Stimulated activated CD8-positive, alpha-beta memory T cell treated with anti-CD3 and anti-CD28 coated beads, Interleukin-12 subunit alpha, Interleukin-12 subunit beta, amount 100 ng/mL, for 4 hours (primary cell): ENCODE results near the gene ERVFRD-1.
"Not testable (repeated sequence)": the region's sequence is repeated elsewhere in the genome, so short reads cannot be mapped to it uniquely, and the experiment has no call there.

ENCODE experiments used
- DNase-seq: peaks from one replicate; pipeline ENCODE4 v3.0.0-alpha.2; 2020; ENCODE audit warnings: low read depth

Gene ERVFRD-1

DNA sequence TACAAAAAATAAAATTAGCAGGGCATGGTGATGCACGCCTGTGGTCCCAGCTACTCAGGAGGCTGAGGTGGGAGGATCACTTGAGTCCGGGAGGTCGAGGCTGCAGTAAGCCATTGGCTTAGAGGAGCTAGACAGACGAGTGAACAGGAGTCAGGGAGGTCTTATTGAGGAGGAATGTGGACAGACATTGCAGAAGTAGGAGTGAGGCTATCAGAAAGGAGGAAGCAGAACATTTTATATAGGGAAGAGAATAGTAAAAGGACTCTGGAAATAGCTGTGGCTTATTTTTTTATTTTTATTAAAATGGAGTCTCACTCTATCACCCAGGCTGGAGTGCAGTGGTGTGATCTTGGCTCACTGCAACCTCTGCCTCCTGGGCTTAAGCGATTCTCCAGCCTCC, 20.4 kb downstream of the ERVFRD-1 start:
- not testable (repeated sequence) for DNase-seq

- DNase-seq = no peak
Observed at GRCh38 chr6:11089695-11090094, 21.8 kb downstream of the ERVFRD-1 start.

- DNase-seq = not testable (repeated sequence)
Observed at GRCh38 chr6:11087141-11087812, 24.2 kb downstream of the ERVFRD-1 start.

- no peak for DNase-seq
Observed at GRCh38 chr6:11085758-11086435, 25.6 kb downstream of the ERVFRD-1 start.

DNA sequence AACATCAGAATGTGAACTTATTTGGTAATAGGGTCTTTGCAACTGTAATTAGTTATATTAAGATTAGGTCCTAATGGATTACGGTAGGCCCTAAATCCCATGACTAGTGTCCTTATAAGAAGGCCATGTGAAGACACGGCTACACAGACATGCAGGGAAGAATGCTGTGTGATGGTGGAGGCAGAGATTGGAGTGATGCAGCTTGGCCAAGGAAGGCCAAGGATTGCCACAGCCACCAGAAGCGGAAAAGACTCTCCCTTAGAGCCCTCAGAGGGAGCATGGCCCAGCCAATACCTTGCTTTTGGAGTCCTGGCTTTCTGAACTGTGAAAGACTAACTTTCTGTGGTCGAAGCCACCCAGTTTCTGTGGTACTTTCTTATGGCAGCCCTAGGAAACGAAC, 27.6 kb downstream of the ERVFRD-1 start:
- DNase-seq = no peak

DNA sequence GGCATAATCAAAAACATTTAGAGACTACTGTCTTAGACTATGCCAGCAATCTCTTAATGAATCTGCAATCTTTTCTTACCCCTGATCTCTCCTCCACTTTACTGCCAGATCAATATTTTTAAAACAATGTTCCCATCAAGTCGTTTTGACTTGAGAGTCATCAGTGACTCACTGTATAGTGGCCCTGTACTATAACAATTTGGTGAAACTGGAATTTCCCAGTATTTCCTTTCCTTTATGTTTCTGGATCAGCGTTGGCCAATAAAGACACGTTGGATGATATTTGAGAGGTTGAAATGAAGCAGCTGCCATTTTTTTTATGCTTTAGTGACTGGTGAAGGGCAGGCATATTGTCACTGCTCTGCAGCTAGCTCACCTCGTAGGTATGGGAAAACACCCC, 28.0 kb downstream of the ERVFRD-1 start:
- DNase-seq = no peak

- DNase-seq = no peak
Observed at GRCh38 chr6:11080296-11080695, 31.2 kb downstream of the ERVFRD-1 start.

GRCh38 chr6:11078266-11078665, 33.3 kb downstream of the ERVFRD-1 start:
- DNase-seq = no peak

DNA sequence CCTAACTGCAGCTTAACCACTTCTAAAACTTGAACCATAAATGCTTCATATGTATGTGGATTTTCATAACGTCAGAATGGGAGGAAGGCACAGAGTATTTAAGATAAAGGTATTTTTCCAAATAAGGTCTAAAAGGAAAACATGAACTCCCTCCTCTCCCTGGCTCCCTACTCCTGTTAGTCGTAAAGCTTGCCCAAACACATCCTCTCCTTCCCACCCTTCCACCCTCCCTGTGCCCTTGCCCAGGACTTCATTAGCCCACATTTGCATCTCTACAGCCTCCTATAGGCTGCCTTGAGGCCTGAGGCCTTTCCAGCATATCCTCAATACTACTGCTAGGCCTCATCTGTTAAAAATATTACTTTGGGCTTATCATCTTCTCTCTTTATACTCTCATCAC, 35.0 kb downstream of the ERVFRD-1 start:
- no peak for DNase-seq

DNA sequence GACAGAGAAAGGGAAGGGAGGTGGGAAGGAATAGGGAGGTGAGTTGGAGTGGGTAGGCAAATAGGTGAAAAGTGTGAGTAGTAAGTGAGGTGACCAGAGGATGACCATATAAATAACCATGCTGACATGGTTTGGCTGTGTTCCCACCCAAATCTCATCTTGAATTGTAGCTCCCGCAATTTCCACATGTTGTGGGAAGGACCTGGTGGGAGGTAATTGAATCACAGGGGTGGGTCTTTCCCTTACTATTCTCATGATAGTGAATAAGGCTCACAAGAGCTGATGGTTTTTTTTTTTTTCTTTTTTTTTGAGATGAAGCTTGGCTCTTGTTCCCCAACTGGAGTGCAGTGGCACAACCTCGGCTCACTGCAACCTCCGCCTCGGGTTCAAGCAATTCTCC, 39.4 kb downstream of the ERVFRD-1 start:
- DNase-seq = no peak

- no peak for DNase-seq
Observed at GRCh38 chr6:11069760-11070159, 41.8 kb downstream of the ERVFRD-1 start.

- no peak for DNase-seq
Observed at GRCh38 chr6:11067348-11067747, 44.2 kb downstream of the ERVFRD-1 start.

- DNase-seq = no peak
Observed at GRCh38 chr6:11066505-11067347, 44.8 kb downstream of the ERVFRD-1 start.

GRCh38 chr6:11065436-11066202, 45.9 kb downstream of the ERVFRD-1 start:
- DNase-seq = no peak

- DNase-seq = no peak
Observed at GRCh38 chr6:11064836-11065235, 46.7 kb downstream of the ERVFRD-1 start.

- DNase-seq = no peak
Observed at GRCh38 chr6:11062715-11063114, 48.8 kb downstream of the ERVFRD-1 start.

- no peak for DNase-seq
Observed at GRCh38 chr6:11062083-11062482, 49.4 kb downstream of the ERVFRD-1 start.

DNA sequence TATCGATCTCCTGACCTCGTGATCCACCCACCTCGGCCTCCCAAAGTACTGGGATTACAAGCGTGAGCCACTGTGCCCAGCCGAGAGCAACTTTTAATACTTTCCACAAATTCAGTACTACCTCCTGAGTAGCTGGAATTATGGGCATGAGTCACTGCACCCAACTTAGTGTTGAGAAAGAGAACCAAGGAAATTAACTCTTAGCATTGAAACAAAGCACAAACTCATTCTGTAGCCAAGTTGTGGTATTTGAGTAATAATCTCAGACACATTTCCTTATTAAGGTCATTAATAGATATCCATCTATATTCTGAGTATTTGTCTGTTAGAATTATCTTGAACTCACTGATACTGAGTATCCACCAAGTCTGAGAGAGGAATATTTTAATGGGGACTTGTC, 53.1 kb downstream of the ERVFRD-1 start:
- no peak for DNase-seq

DNA sequence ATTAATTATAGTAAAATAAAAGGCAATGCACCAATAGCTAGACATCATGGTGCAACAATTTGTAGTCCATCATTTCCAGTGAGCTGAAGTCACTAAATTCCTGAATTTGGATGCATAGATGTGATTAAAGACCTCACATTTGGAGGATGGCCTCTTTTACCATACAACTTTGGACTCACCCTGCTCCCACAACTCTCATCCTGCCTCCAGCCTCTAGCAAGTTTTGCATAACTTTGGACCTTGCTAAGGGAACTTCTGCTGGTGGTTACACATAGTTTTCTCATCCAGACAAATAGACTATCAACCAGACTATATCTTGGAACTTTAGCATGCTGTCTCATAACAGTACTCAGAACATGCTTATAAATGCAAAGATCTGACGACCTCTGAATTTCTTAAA, 54.7 kb downstream of the ERVFRD-1 start:
- DNase-seq = no peak

DNA sequence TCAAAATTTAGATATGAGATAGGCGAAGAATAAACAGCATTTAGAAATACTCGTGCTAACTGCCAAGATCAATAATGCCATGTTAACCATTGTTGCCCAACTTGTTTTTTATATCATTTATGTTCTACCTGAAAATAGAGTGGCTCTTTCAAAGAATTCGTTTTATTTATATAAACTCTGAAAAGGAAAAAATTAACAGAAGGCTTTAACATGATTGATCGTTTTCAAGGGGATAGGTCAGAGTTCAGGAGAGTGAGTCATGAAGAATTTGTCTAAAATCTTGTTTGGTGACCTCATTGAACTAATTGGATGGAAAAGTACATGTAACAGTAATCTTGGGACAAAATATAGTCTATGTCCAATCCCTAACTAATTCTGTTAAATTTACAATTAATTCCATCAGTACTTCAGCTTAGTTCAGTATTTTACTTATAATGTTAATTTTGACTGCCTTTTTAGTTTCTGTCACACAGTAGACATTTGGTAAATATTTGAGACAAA, 56.3 kb downstream of the ERVFRD-1 start:
- no peak for DNase-seq

DNA sequence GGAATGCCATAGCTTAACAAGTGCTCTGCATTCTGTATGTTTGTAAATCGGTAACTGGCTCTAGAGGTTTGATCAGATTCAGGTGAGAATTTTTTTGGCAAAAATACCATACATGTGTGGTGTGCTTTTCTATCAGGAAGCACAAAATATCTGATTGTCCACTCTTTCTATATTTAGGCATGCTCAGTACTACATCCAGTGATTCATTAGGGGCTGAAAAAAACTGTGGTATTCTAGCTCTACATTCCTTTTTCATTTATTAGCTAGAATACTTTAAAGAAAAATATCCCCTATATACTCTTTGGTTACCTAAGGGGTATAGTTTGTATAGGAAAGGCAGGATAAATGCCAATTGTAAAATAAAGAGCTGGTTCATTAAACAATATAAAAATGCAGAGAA, 56.8 kb downstream of the ERVFRD-1 start:
- no peak for DNase-seq

DNA sequence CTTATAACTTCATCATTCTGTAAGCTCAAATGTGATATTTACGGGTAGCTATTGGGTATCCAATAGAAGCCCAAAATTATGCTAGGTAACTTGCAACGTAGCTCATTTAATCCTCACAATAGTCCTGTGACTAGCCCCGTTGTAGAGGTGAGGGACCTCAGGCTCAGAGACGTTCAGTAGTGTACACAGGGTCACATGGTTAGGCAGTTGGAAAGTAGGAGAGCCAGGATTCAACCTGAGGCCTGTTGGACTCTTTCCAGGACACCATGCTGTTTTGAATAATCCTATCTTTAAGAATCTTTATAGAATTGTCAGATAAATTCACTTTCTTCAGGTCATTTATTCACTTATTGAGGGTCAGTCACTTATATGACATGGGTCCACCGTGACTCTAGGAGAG, 58.2 kb downstream of the ERVFRD-1 start:
- DNase-seq = no peak
